ENCODE data around the gene VPS36. TPM values are rescaled to one million over a fixed set of nuclear protein-coding genes. Genes with fewer than 3 reads are reported as not detected.

The VPS36 gene
- total and polyA plus RNA-seq, 9 of the 15 experiments (the other 6 are each of a cell fraction or from before 2014, with no cell fraction given) = 8.4 to 30.6 (median 23.7) TPM

DNA sequence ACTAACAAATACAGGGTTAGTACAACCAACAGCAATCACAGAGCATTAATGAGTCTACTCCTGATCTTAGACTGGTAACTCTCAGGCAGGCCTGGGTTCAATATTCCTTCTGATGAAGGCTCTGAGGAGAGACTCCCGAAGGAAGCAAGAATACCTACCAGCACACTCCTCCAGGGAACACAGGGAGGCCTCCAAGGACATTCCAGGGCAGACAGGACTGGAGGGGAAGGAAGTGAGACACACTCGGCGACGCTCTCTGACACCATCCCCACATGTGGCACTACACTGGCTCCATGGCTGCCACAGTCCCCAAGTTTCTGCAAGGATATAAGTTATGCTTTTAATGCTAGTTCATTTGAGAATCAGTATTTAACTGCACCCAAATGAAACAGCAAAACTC, 64.6 kb downstream of the VPS36 start:
- no peak for FAIRE-seq
- POLR2A ChIA-PET = no interaction called here
- no peak overlapping the region for H3K9ac ChIP-seq (ENCODE audit: insufficient read depth in 1 of 2, low read depth in 2 of 2, low read length in 2 of 2)
- BruUV-seq (replicated peaks) = no TSS peak
- no peak for ATAC-seq
- H3K4me3 ChIP-seq = no peak overlapping the region
- intact Hi-C loops (cut with micrococcal nuclease) (no loop called here), in situ Hi-C loops (cut with MboI) (no loop called here)
- H3K9me3 ChIP-seq (replicated peaks; ENCODE audit: control insufficient read depth, insufficient read depth, low read depth, low read length) = no peaks in the 10 kb centered on the region
- TF ChIP-seq MCM5 (IDR thresholded peaks at IDR 0.05; ENCODE audit: low read depth) (no peak), ZBED1 (IDR thresholded peaks at IDR 0.05) (no peak), ZNF449 (CRISPR knock-in tag; IDR thresholded peaks at IDR 0.05) (no peak), SRSF9 (IDR thresholded peaks at IDR 0.05; ENCODE audit: borderline replicate concordance, low read depth, low read length) (no peak), TOE1 (IDR thresholded peaks at IDR 0.05; ENCODE audit: borderline replicate concordance) (no peak), TOE1 (CRISPR knock-in tag; IDR thresholded peaks at IDR 0.05; ENCODE audit: borderline replicate concordance, low read depth) (no peak), BRCA1 (IDR thresholded peaks at IDR 0.05) (no peak), BRCA1 (CRISPR knock-in tag; IDR thresholded peaks at IDR 0.05) (no peak), KDM4B (IDR thresholded peaks at IDR 0.05; ENCODE audit: borderline replicate concordance in 2 of 2, low read depth in 1 of 2) (no peak), DIDO1 (tag; IDR thresholded peaks at IDR 0.05; ENCODE audit: low read depth) (no peak), C11orf30 (IDR thresholded peaks at IDR 0.05; ENCODE audit: low read depth) (no peak), ZNF584 (CRISPR knock-in tag; IDR thresholded peaks at IDR 0.05; ENCODE audit: low read depth) (no peak), THAP12 (CRISPR knock-in tag; IDR thresholded peaks at IDR 0.05) (no peak), POLR2B (IDR thresholded peaks at IDR 0.05; ENCODE audit: low read depth, partially characterized antibody) (no peak), GTF2E2 (tag; IDR thresholded peaks at IDR 0.05) (no peak), MCM7 (IDR thresholded peaks at IDR 0.05) (no peak), ETV6 (IDR thresholded peaks at IDR 0.05; ENCODE audit: borderline replicate concordance in 1 of 2, low read depth in 2 of 2, low read length in 1 of 2) (no peak), ETV6 (CRISPR knock-in tag; IDR thresholded peaks at IDR 0.05; ENCODE audit: borderline replicate concordance) (no peak), MTF1 (CRISPR knock-in tag; IDR thresholded peaks at IDR 0.05; ENCODE audit: borderline replicate concordance) (no peak), USF1 (CRISPR knock-in tag; IDR thresholded peaks at IDR 0.05) (no peak)
- TF ChIP-seq, protein P1, sequence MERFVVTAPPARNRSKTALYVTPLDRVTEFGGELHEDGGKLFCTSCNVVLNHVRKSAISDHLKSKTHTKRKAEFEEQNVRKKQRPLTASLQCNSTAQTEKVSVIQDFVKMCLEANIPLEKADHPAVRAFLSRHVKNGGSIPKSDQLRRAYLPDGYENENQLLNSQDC (CRISPR knock-in tag; IDR thresholded peaks at IDR 0.05) = no peak
- H3K36me3 ChIP-seq (ENCODE audit: control insufficient read depth, insufficient read depth, low read length) = no peaks in the 10 kb centered on the region
- DNase-seq (ENCODE audit: extremely low read depth in 1 of 4, low spot score in 3 of 4) = no peak
- H3K27me3 ChIP-seq (ENCODE audit: control insufficient read depth in 2 of 2, insufficient read depth in 2 of 2, low read length in 2 of 2) = peaks cover 4 to 13% of the 10 kb centered on the region in 2 experiments; a peak in 4 of 5 replicates
- no peaks in the 10 kb centered on the region for H3K79me2 ChIP-seq (ENCODE audit: control insufficient read depth, insufficient read depth, low read length)
- CTCF ChIA-PET (ENCODE audit: low intra/inter-chr PET ratio) = no interaction called here
- 0% methylated on average over 2 of the region's 4 CpGs for WGBS (ENCODE audit: insufficient coverage, low coverage, missing lambda C conversion rate)
- H3K27ac ChIP-seq (ENCODE audit: extremely low read depth, low read depth, low read length) = no peak overlapping the region
- no peak overlapping the region for H2AFZ ChIP-seq (ENCODE audit: low read depth, low read length)
- no peaks in the 10 kb centered on the region for H4K20me1 ChIP-seq (replicated peaks; ENCODE audit: control insufficient read depth, insufficient read depth, low read length)
- no peak overlapping the region for H3K4me2 ChIP-seq (ENCODE audit: insufficient read depth, low read length)
- H3K4me1 ChIP-seq (replicated peaks in 1 of 2; ENCODE audit: control insufficient read depth in 2 of 2, insufficient read depth in 2 of 2, low read length in 2 of 2) = no peaks in the 10 kb centered on the region
- H3K9me1 ChIP-seq (ENCODE audit: control insufficient read depth, insufficient read depth, low read length) = no peaks in the 10 kb centered on the region
